GM12875 (cell line): ENCODE data around the gene PRR20E.

Source experiments
- H3K4me3 ChIP-seq: one replicate; pipeline ENCODE4 v1.5.1; 2011; ENCODE audit warnings: low read depth, low read length, control low read depth
- TF ChIP-seq, protein P1 (sequence below): IDR thresholded peaks from 2 replicates; pipeline ENCODE4 v1.5.1; 2011; ENCODE audit warnings: low read depth, mild to moderate bottlenecking, control low read depth, inconsistent platforms, low read length, moderate library complexity, borderline replicate concordance; ENCODE audit not compliant: insufficient read depth

Gene PRR20E

DNA sequence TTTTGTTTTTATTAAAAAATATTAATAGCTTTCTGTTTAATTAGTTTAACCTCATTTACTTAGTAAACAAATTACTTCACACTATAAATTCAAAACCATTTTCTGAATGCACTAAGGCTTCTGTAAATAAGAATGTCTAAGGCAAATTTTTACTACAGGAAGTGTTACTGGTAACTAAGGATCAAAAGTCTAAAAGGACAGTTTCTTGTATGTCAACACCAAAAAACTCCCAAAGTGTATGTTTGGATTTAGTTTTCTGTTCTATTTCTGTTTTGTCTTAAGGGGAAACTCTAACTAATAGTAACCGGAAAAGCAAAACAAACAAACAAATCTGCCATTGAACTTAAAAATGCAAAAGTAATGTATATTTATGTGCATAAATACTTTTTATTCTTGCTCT lies 24.7 kb downstream of the PRR20E start:
- TF ChIP-seq, protein P1, sequence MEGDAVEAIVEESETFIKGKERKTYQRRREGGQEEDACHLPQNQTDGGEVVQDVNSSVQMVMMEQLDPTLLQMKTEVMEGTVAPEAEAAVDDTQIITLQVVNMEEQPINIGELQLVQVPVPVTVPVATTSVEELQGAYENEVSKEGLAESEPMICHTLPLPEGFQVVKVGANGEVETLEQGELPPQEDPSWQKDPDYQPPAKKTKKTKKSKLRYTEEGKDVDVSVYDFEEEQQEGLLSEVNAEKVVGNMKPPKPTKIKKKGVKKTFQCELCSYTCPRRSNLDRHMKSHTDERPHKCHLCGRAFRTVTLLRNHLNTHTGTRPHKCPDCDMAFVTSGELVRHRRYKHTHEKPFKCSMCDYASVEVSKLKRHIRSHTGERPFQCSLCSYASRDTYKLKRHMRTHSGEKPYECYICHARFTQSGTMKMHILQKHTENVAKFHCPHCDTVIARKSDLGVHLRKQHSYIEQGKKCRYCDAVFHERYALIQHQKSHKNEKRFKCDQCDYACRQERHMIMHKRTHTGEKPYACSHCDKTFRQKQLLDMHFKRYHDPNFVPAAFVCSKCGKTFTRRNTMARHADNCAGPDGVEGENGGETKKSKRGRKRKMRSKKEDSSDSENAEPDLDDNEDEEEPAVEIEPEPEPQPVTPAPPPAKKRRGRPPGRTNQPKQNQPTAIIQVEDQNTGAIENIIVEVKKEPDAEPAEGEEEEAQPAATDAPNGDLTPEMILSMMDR = no peak
- no peak overlapping the region for H3K4me3 ChIP-seq

DNA sequence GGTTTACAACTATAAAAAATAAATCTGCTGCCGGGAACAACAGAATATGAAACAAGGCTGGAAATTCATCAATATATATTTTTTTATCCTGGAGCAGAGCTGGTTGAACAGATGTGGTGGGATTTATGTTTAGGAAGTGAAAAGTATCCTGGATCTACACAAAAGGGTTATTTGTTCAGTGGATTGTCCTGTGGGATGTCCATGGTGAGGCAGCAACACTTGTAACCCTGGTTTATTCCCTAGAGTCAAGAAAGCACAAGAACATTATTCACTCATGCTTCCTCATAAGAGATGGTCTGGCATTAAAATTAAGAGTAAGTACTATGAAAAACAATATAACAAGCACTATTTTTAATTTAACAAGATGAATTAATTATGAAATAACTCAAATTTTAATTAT lies 46.0 kb downstream of the PRR20E start:
- TF ChIP-seq, protein P1 = no peak
- H3K4me3 ChIP-seq = no peak overlapping the region
